ENCODE results near the gene ACRBP. TPM values are rescaled to one million over a fixed set of nuclear protein-coding genes. Genes with fewer than 3 reads are reported as not detected.

The ACRBP gene
- total and polyA plus RNA-seq, 4 donors = 0.25 to 5.2 (median 1.8) TPM; not detected in 1

DNA sequence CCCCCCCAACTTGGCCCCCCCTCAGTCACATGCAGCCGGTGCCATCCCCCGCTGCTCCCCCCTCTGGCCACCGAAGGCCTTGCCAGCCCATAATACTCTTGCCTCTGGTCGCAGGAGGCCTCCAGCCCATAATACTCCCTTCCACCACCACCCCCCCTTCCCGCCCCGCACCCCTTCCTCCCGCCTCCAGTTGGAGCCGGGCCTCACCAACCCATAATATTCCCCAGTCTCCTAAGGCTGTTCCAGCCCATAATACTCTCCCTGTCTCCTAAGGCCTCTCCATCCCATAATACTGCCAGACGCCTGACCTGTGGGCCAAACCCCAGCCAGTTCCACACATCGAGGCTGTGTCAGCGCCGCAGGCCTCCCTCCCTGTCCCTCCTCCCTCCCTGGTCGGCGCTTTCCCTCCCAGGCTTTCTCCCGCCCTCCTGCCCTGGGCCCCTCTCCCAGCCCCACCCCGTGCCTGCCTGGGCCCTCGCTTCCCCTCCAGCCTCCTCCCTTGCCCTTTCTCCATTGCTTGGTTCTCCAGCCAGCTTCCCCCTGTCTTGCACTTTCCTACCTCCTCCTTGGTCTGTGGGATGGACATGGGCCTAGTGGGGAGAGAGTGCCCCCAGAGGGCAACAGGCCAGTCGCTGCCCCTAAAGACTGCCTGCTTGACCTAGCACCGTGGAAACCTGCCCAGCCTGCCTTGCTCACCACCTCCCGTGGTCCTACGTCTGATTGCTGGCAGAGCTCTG is 33.3 kb downstream of the ACRBP start:
- ATAC-seq (ENCODE audit: low FRiP score) (peak; percentile 93), DNase-seq (peak; percentile 95 to 96)
- Histone ChIP-seq H3K36me3 (ENCODE audit: control insufficient read depth in 1 of 2, insufficient read depth in 2 of 2, low read length in 1 of 2) (no peaks in the 10 kb centered on the region), H3K9me3 (ENCODE audit: control insufficient read depth, low read length) (no peaks in the 10 kb centered on the region), H3K4me3 (ENCODE audit: low read length in 2 of 2) (no peak overlapping the region), H3K27ac (ENCODE audit: low read depth in 1 of 2, low read length in 2 of 2) (peak overlapping the region in 1 of 2 donors; percentile 89), H3K27me3 (ENCODE audit: control insufficient read depth in 1 of 2, insufficient read depth in 2 of 2, low read length in 1 of 2) (no peaks in the 10 kb centered on the region), H3K4me1 (ENCODE audit: control insufficient read depth in 1 of 2, insufficient read depth in 2 of 2, low read length in 2 of 2) (peaks cover 2 to 3% of the 10 kb centered on the region in 2 donors)
- WGBS, 2 donors = 0 to 2% methylated on average over 20 to 21 of the region's 21 CpGs
- intact Hi-C loops (cut with DNase I) = loop anchor here in 1 of 2 donors (10.0 kb wide), 2 partner anchors 161 to 211 kb away; partner anchors contain the start of genes GPR162, LAG3 and P3H3

DNA sequence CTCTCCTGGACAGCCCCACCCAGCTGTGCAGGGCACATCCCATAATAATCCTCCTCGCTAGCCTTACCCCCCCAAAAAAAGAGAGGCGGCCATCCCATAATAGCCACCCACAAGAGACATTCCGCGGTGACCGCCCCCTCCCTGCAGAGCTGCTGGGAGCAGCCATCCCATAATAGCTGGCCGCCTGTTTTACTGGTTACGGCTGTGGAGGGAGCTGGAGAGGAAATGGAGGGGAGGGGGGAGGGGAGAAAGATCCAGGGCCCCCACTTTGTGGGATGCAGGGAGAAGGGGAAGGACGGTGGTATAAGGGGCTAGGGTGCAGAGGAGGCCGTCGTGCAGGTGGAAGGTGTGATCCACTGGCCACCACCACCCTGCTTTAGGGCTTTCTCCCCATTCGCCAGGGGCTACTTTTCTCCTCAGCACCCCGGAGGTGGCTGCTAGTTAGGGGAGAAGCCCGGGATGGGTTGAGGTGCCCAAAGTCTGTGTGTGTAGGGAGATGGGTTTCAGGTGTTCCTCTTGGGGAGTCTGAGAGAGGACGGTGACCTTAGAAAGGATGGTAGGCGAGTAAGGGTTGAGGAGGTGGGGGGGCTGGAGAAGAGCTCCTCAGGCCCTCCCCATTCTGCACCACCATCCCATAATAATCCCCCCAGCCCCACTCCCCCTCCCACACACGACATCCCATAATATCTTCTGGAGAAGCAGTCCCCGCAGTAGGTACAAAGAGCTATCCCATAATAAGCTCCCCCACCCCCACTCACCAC is 34.0 kb downstream of the ACRBP start:
- DNase-seq (peak; percentile 85 to 90), ATAC-seq (ENCODE audit: low FRiP score) (peak; percentile 77)
- intact Hi-C loops (cut with DNase I) = loop anchor here in 1 of 2 donors (10.0 kb wide), 2 partner anchors 162 to 212 kb away; partner anchors contain the start of genes GPR162, LAG3 and P3H3
- Histone ChIP-seq H3K4me3 (ENCODE audit: low read length in 2 of 2) (no peak overlapping the region), H3K4me1 (ENCODE audit: control insufficient read depth in 1 of 2, insufficient read depth in 2 of 2, low read length in 2 of 2) (peaks cover 2 to 3% of the 10 kb centered on the region in 2 donors), H3K36me3 (ENCODE audit: control insufficient read depth in 1 of 2, insufficient read depth in 2 of 2, low read length in 1 of 2) (no peaks in the 10 kb centered on the region), H3K27ac (ENCODE audit: low read depth in 1 of 2, low read length in 2 of 2) (peak overlapping the region; percentile 76 to 96), H3K27me3 (ENCODE audit: control insufficient read depth in 1 of 2, insufficient read depth in 2 of 2, low read length in 1 of 2) (no peaks in the 10 kb centered on the region), H3K9me3 (ENCODE audit: control insufficient read depth, low read length) (no peaks in the 10 kb centered on the region)
- WGBS, 2 donors = 1% methylated on average over 17 of the region's 17 CpGs

DNA sequence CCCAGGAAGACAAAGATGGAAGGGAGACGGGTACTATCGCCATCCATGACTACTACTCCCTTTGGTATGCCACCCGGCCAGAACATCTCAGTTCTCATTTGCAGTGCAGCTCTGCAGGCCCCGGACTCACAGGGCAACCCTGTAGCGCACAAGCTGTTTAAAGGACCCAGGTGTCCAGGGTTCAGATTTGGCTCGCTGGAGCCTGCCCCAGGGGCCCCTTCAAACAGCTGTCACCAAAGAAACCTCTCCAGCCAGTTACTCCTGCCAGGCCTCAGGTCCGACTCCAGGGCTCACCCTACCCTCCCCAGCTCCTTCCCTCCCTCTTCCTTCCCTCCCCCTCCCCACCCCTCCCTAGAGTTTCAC is 34.6 kb downstream of the ACRBP start:
- peak overlapping the region in 1 of 2 donors; percentile 83 for H3K27ac ChIP-seq (ENCODE audit: low read depth in 1 of 2, low read length in 2 of 2)
- H3K27me3 ChIP-seq (ENCODE audit: control insufficient read depth in 1 of 2, insufficient read depth in 2 of 2, low read length in 1 of 2) = no peaks in the 10 kb centered on the region
- DNase-seq = no peak
- WGBS, 2 donors = 19 to 23% methylated on average over 7 of the region's 7 CpGs
- peaks cover 2 to 3% of the 10 kb centered on the region in 2 donors for H3K4me1 ChIP-seq (ENCODE audit: control insufficient read depth in 1 of 2, insufficient read depth in 2 of 2, low read length in 2 of 2)
- no peaks in the 10 kb centered on the region for H3K9me3 ChIP-seq (ENCODE audit: control insufficient read depth, low read length)
- ATAC-seq (ENCODE audit: low FRiP score) = no peak
- H3K36me3 ChIP-seq (ENCODE audit: control insufficient read depth in 1 of 2, insufficient read depth in 2 of 2, low read length in 1 of 2) = no peaks in the 10 kb centered on the region
- H3K4me3 ChIP-seq (ENCODE audit: low read length in 2 of 2) = no peak overlapping the region
- intact Hi-C loops (cut with DNase I) = loop anchor here in 1 of 2 donors (10.0 kb wide), 2 partner anchors 162 to 212 kb away; partner anchors contain the start of genes GPR162, LAG3 and P3H3

DNA sequence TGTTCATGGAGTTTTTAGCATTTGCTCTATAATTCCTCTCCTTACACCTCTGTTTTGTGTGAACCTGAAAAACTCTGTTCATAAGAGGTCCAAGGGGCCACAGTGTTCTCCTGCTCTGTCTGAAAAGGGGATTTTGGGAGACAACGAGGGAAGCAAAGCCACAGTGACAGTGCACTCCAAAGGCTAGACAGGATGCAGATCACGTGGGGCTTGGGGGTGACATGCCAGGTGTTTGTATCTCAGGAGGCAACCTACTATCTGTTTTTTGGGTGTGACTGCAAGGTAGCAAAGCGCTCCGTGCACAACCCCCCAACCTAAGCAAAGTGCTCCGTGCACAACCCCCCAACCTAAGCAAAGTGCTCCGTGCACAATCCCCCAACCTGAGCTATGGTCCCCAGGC is 35.0 kb downstream of the ACRBP start:
- Histone ChIP-seq H3K4me3 (ENCODE audit: low read length in 2 of 2) (no peak overlapping the region), H3K4me1 (ENCODE audit: control insufficient read depth in 1 of 2, insufficient read depth in 2 of 2, low read length in 2 of 2) (peaks cover 2 to 3% of the 10 kb centered on the region in 2 donors), H3K27me3 (ENCODE audit: control insufficient read depth in 1 of 2, insufficient read depth in 2 of 2, low read length in 1 of 2) (no peaks in the 10 kb centered on the region), H3K9me3 (ENCODE audit: control insufficient read depth, low read length) (no peaks in the 10 kb centered on the region), H3K36me3 (ENCODE audit: control insufficient read depth in 1 of 2, insufficient read depth in 2 of 2, low read length in 1 of 2) (no peaks in the 10 kb centered on the region), H3K27ac (ENCODE audit: low read depth in 1 of 2, low read length in 2 of 2) (peak overlapping the region in 1 of 2 donors; percentile 83)
- 60 to 69% methylated on average over 6 of the region's 6 CpGs for WGBS, 2 donors
- DNase-seq (no peak), ATAC-seq (ENCODE audit: low FRiP score) (no peak)
- intact Hi-C loops (cut with DNase I) = loop anchor here in 1 of 2 donors (10.0 kb wide), 2 partner anchors 163 to 213 kb away; partner anchors contain the start of genes GPR162, LAG3 and P3H3

DNA sequence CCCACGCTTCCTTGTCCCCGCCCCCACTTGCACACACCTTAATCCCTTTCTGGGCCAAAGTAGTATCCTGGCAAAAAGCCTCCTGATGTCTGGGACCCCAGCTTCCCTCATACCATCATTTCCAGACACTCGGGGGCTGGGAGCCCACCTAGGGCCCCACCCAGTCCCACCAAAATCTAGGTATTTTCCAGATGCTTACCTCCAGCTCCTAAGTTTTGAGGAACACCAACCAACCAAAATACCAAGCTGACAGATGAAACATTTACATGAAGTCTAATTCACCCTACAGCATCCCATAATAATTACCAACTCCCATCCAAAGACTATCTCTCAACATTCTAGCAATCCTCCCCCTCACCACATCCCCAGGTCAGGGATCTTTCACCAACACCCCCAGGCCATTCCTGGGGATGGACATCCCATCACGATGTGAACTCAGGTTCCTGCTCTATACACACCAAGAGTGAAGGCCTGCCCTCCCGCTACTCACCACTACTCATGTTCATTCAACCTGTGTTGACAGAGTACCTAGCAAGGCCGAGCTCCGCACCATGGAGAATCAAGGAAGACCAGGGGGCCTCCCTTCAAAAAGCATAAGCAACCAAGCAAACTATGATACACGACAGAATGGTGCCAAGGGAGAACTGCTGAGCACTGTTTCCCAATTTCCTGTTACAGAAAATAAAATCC is 38.5 kb downstream of the ACRBP start:
- H3K4me1 ChIP-seq (ENCODE audit: control insufficient read depth in 1 of 2, insufficient read depth in 2 of 2, low read length in 2 of 2) = peaks cover 2 to 6% of the 10 kb centered on the region in 2 donors
- no peaks in the 10 kb centered on the region for H3K36me3 ChIP-seq (ENCODE audit: control insufficient read depth in 1 of 2, insufficient read depth in 2 of 2, low read length in 1 of 2)
- 51 to 60% methylated on average over 8 of the region's 8 CpGs for WGBS, 2 donors
- no peak for ATAC-seq (ENCODE audit: low FRiP score)
- H3K4me3 ChIP-seq (ENCODE audit: low read length in 2 of 2) = no peak overlapping the region
- no peaks in the 10 kb centered on the region for H3K9me3 ChIP-seq (ENCODE audit: control insufficient read depth, low read length)
- no peaks in the 10 kb centered on the region for H3K27me3 ChIP-seq (ENCODE audit: control insufficient read depth in 1 of 2, insufficient read depth in 2 of 2, low read length in 1 of 2)
- intact Hi-C loops (cut with DNase I) = loop anchor here in 1 of 2 donors (5.0 kb wide), 2 partner anchors 41 to 159 kb away; partner anchors contain the start of genes NOP2 and PTMS
- peak in 1 of 2 donors; percentile 57 for DNase-seq
- H3K27ac ChIP-seq (ENCODE audit: low read depth in 1 of 2, low read length in 2 of 2) = peak overlapping the region in 1 of 2 donors; percentile 54

DNA sequence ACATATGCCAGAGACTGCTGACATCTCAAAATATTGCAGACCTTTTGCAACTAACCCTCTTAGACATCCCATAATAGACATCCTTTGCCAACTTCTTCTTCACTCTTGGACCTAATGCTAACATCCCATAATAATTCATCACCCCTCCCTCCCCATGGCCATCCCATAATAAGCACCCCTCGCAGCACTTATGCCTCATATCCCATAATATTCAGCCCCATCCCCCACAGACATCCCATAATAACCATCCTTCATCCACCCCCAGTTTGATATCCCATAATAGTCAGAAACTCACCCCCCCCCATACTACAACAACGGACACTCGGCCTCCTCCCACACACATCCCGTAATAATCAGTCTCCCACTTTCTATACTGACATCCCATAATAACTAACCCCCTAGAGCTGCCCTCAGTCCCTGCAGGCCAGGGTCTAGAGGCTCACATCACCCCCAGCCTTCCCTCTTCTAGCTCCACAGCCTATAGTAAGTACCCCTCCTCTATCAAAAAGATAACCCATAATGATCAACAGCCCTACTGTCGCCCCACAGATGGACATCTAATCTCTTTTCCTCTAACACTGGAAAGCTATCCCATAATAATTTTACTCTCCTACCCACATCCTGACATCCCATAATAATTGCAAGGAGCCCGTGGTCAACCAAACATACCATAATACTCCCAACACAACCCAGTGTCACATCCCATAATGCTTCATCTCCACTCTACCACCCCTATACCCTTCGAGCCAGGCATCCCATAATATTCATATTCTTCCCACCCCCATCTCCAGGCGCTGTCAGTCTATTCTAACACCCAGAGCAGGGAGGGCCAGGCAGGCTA is 39.3 kb downstream of the ACRBP start:
- Histone ChIP-seq H3K4me1 (ENCODE audit: control insufficient read depth in 1 of 2, insufficient read depth in 2 of 2, low read length in 2 of 2) (peaks cover 2 to 3% of the 10 kb centered on the region in 2 donors), H3K4me3 (ENCODE audit: low read length in 2 of 2) (no peak overlapping the region), H3K36me3 (ENCODE audit: control insufficient read depth in 1 of 2, insufficient read depth in 2 of 2, low read length in 1 of 2) (no peaks in the 10 kb centered on the region), H3K9me3 (ENCODE audit: control insufficient read depth, low read length) (no peaks in the 10 kb centered on the region), H3K27me3 (ENCODE audit: control insufficient read depth in 1 of 2, insufficient read depth in 2 of 2, low read length in 1 of 2) (no peaks in the 10 kb centered on the region), H3K27ac (ENCODE audit: low read depth in 1 of 2, low read length in 2 of 2) (peak overlapping the region in 1 of 2 donors; percentile 54)
- intact Hi-C loops (cut with DNase I) = loop anchor here in 1 of 2 donors (5.0 kb wide), 2 partner anchors 41 to 159 kb away; partner anchors contain the start of genes NOP2 and PTMS
- DNase-seq (no peak), ATAC-seq (ENCODE audit: low FRiP score) (peak; percentile 24)
- 4% methylated on average over 8 of the region's 8 CpGs for WGBS, 2 donors

DNA sequence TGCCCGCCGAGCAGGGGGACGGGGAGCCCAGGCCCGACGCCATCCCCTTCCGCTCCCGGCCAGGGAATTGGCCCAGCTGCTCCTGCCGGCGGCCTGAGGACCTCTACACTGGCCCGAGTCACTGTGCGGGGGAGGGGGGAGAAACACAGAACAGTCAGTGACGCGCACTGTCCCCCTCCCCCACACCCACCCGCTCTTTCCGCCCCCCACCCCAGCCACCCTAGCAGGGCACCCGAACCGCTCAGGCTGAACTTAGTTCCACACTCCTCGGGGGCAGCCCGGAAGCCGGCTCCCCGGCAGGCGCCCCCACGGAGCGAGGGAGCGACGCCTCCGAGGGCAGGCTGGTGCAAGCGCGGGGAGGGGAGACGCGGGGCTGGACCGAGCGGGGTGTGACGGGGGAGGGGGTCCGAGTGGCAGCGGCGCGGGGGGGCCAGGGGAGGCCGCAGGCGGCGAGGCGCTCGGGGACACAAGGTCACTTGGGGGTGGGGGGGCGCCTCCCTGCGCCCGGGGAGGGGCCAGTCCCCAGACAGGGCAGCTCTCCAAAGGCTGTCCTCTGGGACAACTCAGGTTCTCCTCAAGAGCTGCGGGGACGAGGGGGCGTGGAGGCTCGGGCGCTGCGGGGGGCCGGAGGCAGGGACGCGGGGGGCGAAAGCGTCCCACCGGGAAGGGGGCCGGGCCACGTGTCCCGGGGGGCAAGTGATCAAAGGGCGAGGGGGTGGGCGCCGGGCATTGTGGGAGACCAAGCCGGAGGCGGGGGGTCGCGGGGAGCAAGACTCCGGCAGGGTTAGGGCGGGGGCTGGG is 40.7 kb downstream of the ACRBP start:
- Histone ChIP-seq H3K9me3 (ENCODE audit: control insufficient read depth, low read length) (no peaks in the 10 kb centered on the region), H3K27me3 (ENCODE audit: control insufficient read depth in 1 of 2, insufficient read depth in 2 of 2, low read length in 1 of 2) (no peaks in the 10 kb centered on the region), H3K36me3 (ENCODE audit: control insufficient read depth in 1 of 2, insufficient read depth in 2 of 2, low read length in 1 of 2) (peaks cover 0 to 4% of the 10 kb centered on the region in 2 donors), H3K27ac (ENCODE audit: low read depth in 1 of 2, low read length in 2 of 2) (peak overlapping the region; percentile 19 to 90), H3K4me1 (ENCODE audit: control insufficient read depth in 1 of 2, insufficient read depth in 2 of 2, low read length in 2 of 2) (peaks cover 0 to 3% of the 10 kb centered on the region in 2 donors), H3K4me3 (ENCODE audit: low read length in 2 of 2) (peak overlapping the region; percentile 76 to 90)
- WGBS, 2 donors = 1% methylated on average over 59 to 70 of the region's 70 CpGs
- DNase-seq (peak; percentile 85 to 93), ATAC-seq (ENCODE audit: low FRiP score) (peak; percentile 65)
- intact Hi-C loops (cut with DNase I) = loop anchor here in 1 of 2 donors (5.0 kb wide), 2 partner anchors 39 to 161 kb away; partner anchors contain the start of genes NOP2 and PTMS

All from aorta (tissue), 5 donors.